GM18508 (cell line): ENCODE results near the gene ARHGAP26.

ENCODE experiments used
- ATAC-seq: cut with Tn5 transposase; IDR thresholded peaks from one replicate; pipeline ENCODE4 v1.9.1; 2021; ENCODE audit warnings: moderate number of reproducible peaks; ENCODE audit not compliant: insufficient read depth, unreplicated experiment

ARHGAP26 gene

GRCh38 chr5:143233031-143233430 is 462.9 kb downstream of the ARHGAP26 start:
- ATAC-seq: no peak

DNA sequence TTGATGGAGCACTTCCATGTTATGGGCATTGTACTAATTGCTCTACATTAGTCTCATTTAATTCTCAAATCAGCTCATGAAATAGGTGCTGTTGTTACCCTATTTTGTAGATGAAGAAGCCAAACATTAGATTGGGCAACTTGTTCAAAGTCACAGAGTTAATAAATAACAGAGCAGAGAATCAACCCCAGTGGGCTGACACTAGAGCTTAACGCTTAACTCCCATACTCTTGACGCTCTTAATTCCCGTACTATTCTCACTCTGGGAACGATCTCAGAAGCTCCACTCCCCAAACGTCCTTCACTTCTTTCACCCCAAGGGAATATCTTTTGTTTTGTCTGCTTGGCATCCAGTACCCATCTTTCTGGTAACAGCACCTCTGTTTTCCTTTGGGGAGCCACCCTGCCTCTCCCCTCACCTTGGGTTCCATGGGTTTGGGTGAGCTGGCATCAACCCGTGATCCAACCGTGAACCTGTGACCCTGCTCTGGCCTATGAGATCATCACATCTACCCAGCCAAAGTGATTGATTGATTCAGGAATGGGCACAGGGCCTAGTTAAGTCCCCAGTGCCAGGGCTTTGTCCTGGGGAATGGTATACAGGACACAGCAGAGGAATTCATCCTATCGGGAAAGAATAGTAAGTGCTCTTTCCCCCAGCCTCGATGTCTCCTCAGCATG is 464.1 kb downstream of the ARHGAP26 start:
- no peak for ATAC-seq

GRCh38 chr5:143235423-143235822 is 465.2 kb downstream of the ARHGAP26 start:
- no peak for ATAC-seq

GRCh38 chr5:143236682-143237081 is 466.5 kb downstream of the ARHGAP26 start:
- no peak for ATAC-seq

- no peak for ATAC-seq
These were observed 467.5 kb downstream of the ARHGAP26 start for GRCh38 chr5:143237664-143238063.

DNA sequence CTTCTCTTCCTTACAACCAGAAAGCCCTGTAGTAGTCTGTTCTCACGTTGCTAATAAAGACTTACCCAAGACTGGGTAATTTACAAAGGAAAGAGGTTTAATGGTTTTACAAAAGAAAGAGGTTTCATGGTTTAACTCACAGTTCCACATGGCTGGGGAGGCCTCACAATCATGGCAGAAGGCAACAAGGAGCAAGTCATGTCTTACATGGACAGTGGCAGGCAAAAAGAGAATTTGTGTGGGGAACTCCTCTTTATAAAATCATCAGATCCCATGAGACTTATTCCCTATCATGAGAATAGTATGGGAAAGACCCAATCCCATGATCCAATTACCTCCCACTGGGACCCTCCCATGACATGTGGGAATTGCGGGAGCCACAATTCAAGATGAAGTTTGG is 468.4 kb downstream of the ARHGAP26 start:
- no peak for ATAC-seq

DNA sequence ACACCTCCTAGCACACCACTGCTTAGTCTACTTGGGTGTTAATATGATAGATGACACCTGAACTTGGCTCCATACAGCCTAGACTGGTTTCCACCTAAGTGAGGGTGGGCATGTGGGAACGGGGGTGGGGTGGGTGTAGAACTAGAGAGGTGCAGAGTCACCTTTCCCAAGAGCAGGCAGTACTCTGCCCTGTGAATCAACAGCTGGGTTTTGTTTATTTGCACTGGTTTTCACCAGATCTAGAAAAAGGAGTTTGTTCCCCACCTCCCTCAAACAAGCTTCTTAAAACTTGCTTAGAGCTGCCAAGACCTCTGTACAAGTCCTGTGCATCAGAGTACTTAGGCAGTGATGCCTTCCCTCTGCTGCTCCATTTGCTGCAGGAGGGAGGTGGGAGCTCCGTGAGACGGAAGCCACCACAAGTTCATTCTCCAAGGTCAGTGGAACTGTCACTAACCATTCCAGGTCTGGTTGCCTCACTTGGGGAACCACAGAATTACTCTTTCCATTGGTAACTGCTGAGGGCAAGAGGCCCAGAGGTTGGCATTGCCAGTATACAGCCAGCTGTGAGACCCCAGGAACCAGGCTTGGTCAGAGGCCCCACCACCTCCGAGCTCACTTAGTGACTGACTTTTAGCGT is 469.8 kb downstream of the ARHGAP26 start:
- no peak for ATAC-seq

- ATAC-seq: no peak
These were observed 471.7 kb downstream of the ARHGAP26 start for GRCh38 chr5:143241892-143242291.

- ATAC-seq: no peak
These were observed 472.9 kb downstream of the ARHGAP26 start for GRCh38 chr5:143243103-143243502.

- no peak for ATAC-seq
These were observed 474.0 kb downstream of the ARHGAP26 start for GRCh38 chr5:143244000-143244736.

DNA sequence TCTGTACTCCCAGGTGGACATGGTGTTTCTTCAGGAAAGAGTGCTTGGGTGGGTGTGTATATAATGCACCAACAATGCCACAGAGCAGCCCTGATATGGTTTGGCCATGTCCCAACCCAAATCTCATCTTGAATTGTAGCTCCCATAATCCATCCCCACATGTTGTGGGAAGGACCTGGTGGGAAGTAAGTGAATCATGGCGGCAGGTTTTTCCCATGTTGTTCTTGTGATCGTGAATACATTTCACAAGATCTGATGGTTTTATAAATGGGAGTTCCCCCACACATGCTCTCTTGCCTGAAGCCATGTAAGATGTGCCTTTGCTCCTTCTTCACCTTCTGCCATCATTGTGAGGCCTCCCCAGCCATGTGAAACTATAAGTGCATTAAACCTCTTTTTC is 474.8 kb downstream of the ARHGAP26 start:
- no peak for ATAC-seq

DNA sequence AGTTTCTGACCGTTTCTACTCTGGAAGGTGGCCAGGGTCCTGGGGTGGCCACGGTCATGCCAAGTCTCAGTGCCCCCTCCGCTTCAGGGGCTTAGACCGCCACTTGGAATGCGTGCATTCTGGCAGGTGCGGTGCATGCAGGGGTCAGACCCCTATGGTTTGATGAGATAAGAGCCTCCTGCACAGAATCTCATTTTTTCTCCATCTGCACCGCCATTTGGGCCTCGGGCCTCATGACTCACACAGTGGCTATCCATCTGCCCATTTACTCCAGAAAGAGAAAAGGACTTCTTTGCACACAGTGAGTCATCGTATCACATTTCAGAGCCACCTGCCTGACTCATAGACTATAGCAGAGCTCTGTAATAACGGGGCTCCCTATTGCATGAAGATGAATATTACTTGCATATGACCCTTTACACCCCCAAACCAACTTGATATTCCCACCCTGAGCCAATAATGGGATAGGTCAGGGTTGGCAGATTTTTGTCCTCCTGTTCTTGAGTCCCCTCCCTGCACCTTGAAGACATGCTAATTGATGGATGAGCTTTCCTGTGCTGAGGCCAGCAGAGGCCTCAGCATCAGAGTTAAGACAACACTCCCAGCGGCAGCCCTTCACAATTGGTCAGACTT is 475.9 kb downstream of the ARHGAP26 start:
- no peak for ATAC-seq

DNA sequence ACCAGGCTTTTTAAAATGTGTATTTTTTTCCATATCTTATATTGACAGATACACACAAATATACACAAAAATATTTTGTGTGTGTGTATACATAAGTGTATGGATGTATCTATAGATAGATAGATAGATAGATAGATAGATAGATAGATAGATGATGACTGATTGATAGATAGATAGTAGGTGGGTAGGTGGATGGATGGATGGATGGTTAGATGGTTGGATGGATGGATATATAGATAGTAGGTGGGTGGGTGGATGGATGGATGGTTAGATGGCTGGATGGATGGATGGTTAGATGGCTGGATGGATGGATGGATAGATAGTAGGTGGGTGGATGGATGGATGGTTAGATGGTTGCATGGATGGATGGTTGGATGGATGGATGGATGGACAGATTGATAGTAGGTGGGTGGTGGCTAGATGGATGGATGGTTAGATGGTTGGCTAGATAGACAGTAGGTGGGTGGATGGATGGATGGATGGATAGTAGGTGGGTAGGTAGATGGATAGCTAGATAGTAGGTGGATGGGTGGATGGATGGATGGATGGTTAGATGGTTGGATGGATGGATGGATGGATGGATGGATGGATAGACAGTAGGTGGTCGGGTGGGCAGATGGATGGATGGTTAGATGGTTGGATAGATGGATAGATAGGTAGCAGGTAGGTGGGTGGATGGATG is 477.1 kb downstream of the ARHGAP26 start:
- ATAC-seq: no peak

DNA sequence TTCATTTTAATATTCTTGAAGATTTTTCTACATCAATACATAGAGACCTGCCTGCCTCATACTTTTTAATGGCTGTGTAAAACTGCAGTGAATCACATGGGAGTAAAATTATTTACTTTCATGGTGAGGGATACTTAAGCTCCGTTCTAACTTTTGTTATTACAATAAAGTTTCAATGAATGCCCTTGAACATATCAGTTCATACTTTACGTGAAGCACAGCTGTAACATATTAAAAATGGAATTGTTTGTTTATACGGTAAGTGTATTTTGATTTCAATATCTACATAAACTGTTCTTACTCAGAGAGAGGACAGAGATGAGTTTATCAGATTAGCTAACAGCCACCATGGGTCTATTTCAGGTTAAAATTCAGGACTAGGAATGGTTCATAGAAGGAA is 478.2 kb downstream of the ARHGAP26 start:
- no peak for ATAC-seq

DNA sequence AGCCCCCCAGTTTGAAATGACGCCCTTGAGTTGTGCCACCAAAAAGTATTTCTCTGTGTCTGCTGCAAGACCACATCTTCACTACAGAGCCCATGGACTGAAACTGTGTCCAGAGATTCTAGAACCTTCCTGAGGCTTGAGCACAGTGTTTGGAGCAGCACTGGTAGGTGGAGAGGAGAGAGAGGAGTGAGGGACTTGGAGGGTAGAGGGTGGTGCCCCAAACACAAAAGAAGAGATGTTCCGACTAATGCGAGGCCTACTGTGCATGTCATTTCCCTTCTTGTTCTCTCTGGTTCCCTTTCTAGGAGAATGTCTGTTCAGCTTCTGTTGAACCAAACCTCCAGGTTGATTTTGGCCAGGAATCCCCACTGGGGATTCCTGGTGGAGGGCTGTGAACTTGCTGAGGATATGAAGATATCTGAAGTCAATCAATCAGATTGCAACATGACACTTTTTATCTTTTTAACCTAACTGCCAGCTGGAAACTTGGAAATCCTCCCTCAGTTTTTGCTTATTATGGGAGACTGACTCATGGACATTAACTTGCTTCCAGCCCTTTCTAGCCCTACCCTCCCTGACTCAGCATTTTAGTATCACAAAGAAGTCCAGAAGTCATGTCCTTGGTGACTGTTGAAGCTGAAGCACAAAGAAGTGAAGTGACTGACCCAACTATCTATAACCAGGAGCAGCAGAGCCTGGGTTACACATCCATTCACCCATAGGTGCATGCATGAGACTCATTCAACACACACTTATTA is 478.8 kb downstream of the ARHGAP26 start:
- no peak for ATAC-seq

DNA sequence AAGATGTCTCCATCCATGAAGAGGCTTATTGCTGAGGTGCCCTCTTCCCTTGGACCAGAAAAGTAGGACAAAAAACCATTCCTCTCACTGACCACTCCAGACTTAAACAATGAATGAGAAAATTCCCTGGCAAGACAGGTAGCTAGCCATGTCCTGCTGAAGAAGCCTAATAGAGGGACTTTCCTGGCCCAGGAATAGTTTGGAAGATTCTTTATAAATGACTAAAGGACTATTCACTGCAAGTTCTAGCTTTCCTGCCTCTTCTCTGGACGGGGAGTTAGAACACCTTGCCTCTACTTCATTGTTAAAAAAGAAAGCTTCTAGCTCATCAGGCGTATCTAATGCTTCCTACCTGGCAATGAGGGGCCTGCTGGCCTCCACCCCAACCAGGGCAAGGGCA is 479.7 kb downstream of the ARHGAP26 start:
- no peak for ATAC-seq

GRCh38 chr5:143251190-143251589 is 481.0 kb downstream of the ARHGAP26 start:
- ATAC-seq: no peak

DNA sequence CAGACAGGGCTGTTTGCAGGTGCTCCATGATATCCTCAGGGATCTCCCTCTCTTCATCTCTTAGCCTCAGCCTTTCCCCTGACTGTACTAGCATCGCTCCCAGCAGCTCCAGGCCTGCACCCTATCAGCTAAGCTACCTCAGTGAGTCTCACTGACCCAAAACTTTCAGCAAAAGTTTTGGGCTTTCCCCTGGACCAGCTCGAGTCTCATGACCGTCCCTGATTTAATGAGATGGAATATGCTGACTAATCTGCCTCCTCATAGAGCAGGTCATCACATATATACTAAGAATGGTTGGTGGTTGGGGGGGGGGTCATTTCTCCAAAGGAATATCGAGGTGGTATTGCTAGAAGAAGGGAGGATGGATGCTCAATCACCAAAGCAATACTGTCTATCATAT is 481.8 kb downstream of the ARHGAP26 start:
- no peak for ATAC-seq

DNA sequence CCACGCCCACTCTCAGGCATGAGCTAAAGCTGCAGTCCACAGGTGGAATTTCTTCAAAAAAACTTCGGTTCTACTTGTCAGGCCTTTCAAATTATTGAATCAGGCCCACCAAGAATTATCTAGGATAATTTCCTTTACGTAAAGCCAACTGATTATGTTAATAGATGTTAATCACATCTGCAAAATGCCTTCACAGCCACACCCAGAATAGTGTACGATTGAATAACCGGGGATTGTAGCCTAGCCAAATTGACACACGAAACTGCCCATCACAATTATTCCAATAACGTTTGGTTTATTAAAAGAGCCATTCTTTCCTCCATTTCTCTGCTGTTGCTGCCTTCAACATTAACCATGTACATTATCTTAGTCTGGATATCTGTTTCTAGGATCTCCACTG is 484.6 kb downstream of the ARHGAP26 start:
- ATAC-seq: no peak
